ENCODE results near the gene ZSCAN25. TPM values are rescaled to one million over a fixed set of nuclear protein-coding genes. Genes with fewer than 3 reads are reported as not detected.
"Not testable (repeated sequence)": the region's sequence is repeated elsewhere in the genome, so short reads cannot be mapped to it uniquely, and the experiment has no call there.

ZSCAN25 gene
- total RNA-seq, 4 donors from 2014 or later = 10.9 to 26.5 (median 18.4) TPM

- no peaks in the 10 kb centered on the region for H3K27me3 ChIP-seq
- no peaks in the 10 kb centered on the region for H3K9me3 ChIP-seq
- no peaks in the 10 kb centered on the region for H3K4me1 ChIP-seq
- H3K27ac ChIP-seq = no peak overlapping the region
- no peak for ATAC-seq
- TF ChIP-seq POLR2A (IDR thresholded peaks at IDR 0.05) (no peak), EP300 (IDR thresholded peaks at IDR 0.05) (no peak), CTCF (IDR thresholded peaks at IDR 0.05) (no peak), POLR2AphosphoS5 (IDR thresholded peaks at IDR 0.05) (no peak)
- H3K4me3 ChIP-seq = no peak overlapping the region
- peaks cover 0 to 100% of the 10 kb centered on the region in 2 donors for H3K36me3 ChIP-seq
- WGBS, 2 donors (ENCODE audit: low coverage in 1 of 2) = 71 to 83% methylated on average over 1 of the region's 1 CpG
Observed at GRCh38 chr7:99626661-99627060, 9.9 kb downstream of the ZSCAN25 start.

- ATAC-seq = no peak
- Histone ChIP-seq H3K9me3 (no peaks in the 10 kb centered on the region), H3K4me1 (no peaks in the 10 kb centered on the region), H3K27ac (no peak overlapping the region), H3K36me3 (peaks cover 0 to 98% of the 10 kb centered on the region in 2 donors), H3K4me3 (no peak overlapping the region), H3K27me3 (no peaks in the 10 kb centered on the region)
- TF ChIP-seq EP300 (IDR thresholded peaks at IDR 0.05) (no peak), POLR2A (IDR thresholded peaks at IDR 0.05) (no peak), POLR2AphosphoS5 (IDR thresholded peaks at IDR 0.05) (no peak), CTCF (IDR thresholded peaks at IDR 0.05) (no peak)
- WGBS, 2 donors (ENCODE audit: low coverage in 1 of 2) = 86 to 90% methylated on average over 11 of the region's 11 CpGs
Observed at GRCh38 chr7:99627513-99627912, 10.8 kb downstream of the ZSCAN25 start.

GRCh38 chr7:99628471-99629465 lies 12.0 kb downstream of the ZSCAN25 start:
- H3K4me1 ChIP-seq = no peaks in the 10 kb centered on the region
- H3K36me3 ChIP-seq = peaks cover 0 to 98% of the 10 kb centered on the region in 2 donors
- TF ChIP-seq POLR2A (IDR thresholded peaks at IDR 0.05) (no peak), CTCF (IDR thresholded peaks at IDR 0.05) (no peak), POLR2AphosphoS5 (IDR thresholded peaks at IDR 0.05) (no peak), EP300 (IDR thresholded peaks at IDR 0.05) (no peak)
- WGBS, 2 donors (ENCODE audit: low coverage in 1 of 2) = 68 to 76% methylated on average over 6 to 8 of the region's 14 CpGs
- H3K4me3 ChIP-seq = no peak overlapping the region
- H3K9me3 ChIP-seq = no peaks in the 10 kb centered on the region
- H3K27me3 ChIP-seq = no peaks in the 10 kb centered on the region
- ATAC-seq = no peak
- no peak overlapping the region for H3K27ac ChIP-seq

GRCh38 chr7:99629643-99630042 lies 12.9 kb downstream of the ZSCAN25 start:
- ATAC-seq = no peak
- peaks cover 0 to 98% of the 10 kb centered on the region in 2 donors for H3K36me3 ChIP-seq
- no peaks in the 10 kb centered on the region for H3K4me1 ChIP-seq
- no peak overlapping the region for H3K4me3 ChIP-seq
- H3K27me3 ChIP-seq = no peaks in the 10 kb centered on the region
- H3K9me3 ChIP-seq = no peaks in the 10 kb centered on the region
- 91% methylated on average over 11 of the region's 20 CpGs; no CpG with 5 or more reads in 1 of the 2 donors for WGBS, 2 donors (ENCODE audit: low coverage in 1 of 2)
- no peak for TF ChIP-seq POLR2AphosphoS5 (IDR thresholded peaks at IDR 0.05)
- no peak overlapping the region for H3K27ac ChIP-seq

GRCh38 chr7:99631295-99632109 lies 14.8 kb downstream of the ZSCAN25 start:
- Histone ChIP-seq H3K9me3 (no peaks in the 10 kb centered on the region), H3K36me3 (peaks cover 0 to 81% of the 10 kb centered on the region in 2 donors), H3K4me1 (no peaks in the 10 kb centered on the region), H3K27me3 (no peaks in the 10 kb centered on the region), H3K27ac (no peak overlapping the region), H3K4me3 (no peak overlapping the region)
- ATAC-seq = no peak
- WGBS, 2 donors (ENCODE audit: low coverage in 1 of 2) = 53 to 57% methylated on average over 1 to 6 of the region's 9 CpGs
- TF ChIP-seq CTCF (IDR thresholded peaks at IDR 0.05) (peak in 1 of 4 experiments; percentile 15), POLR2A (IDR thresholded peaks at IDR 0.05) (no peak), EP300 (IDR thresholded peaks at IDR 0.05) (no peak), POLR2AphosphoS5 (IDR thresholded peaks at IDR 0.05) (no peak)

- 75 to 83% methylated on average over 2 of the region's 2 CpGs for WGBS, 2 donors (ENCODE audit: low coverage in 1 of 2)
- not testable (repeated sequence) for ATAC-seq, H3K4me1 ChIP-seq, H3K27ac ChIP-seq, H3K4me3 ChIP-seq, H3K27me3 ChIP-seq, H3K9me3 ChIP-seq
- H3K36me3 ChIP-seq = peaks cover 0 to 42% of the 10 kb centered on the region in 2 donors
Observed at GRCh38 chr7:99637414-99637813, 20.7 kb downstream of the ZSCAN25 start.

All from gastroesophageal sphincter (tissue), 4 donors.